ENCODE results near the gene NME3.
"Not testable (repeated sequence)": the region's sequence is repeated elsewhere in the genome, so short reads cannot be mapped to it uniquely, and the experiment has no call there.

NME3 gene

GRCh38 chr16:1747934-1748333 lies 23.4 kb downstream of the NME3 start:
- DNase-seq (ENCODE audit: low read depth) = no peak

- no peak for DNase-seq (ENCODE audit: low read depth)
These were observed 24.6 kb downstream of the NME3 start for GRCh38 chr16:1746693-1747195.

- peak; percentile 93 for DNase-seq (ENCODE audit: low read depth)
These were observed 25.2 kb downstream of the NME3 start for GRCh38 chr16:1745900-1746692.

GRCh38 chr16:1745181-1745899 lies 26.0 kb downstream of the NME3 start:
- DNase-seq (ENCODE audit: low read depth) = peak; percentile 38

- no peak for DNase-seq (ENCODE audit: low read depth)
These were observed 27.0 kb downstream of the NME3 start for GRCh38 chr16:1744338-1744840.

- DNase-seq (ENCODE audit: low read depth) = no peak
These were observed 27.7 kb downstream of the NME3 start for GRCh38 chr16:1743376-1744337.

- no peak for DNase-seq (ENCODE audit: low read depth)
These were observed 29.7 kb downstream of the NME3 start for GRCh38 chr16:1741553-1742165.

- DNase-seq (ENCODE audit: low read depth) = no peak
These were observed 30.4 kb downstream of the NME3 start for GRCh38 chr16:1740781-1741490.

GRCh38 chr16:1740234-1740633 lies 31.1 kb downstream of the NME3 start:
- no peak for DNase-seq (ENCODE audit: low read depth)

- DNase-seq (ENCODE audit: low read depth) = no peak
These were observed 36.5 kb downstream of the NME3 start for GRCh38 chr16:1734816-1735215.

GRCh38 chr16:1734123-1734522 lies 37.2 kb downstream of the NME3 start:
- no peak for DNase-seq (ENCODE audit: low read depth)

GRCh38 chr16:1732551-1732987 lies 38.8 kb downstream of the NME3 start:
- not testable (repeated sequence) for DNase-seq (ENCODE audit: low read depth)

- no peak for DNase-seq (ENCODE audit: low read depth)
These were observed 39.3 kb downstream of the NME3 start for GRCh38 chr16:1732071-1732470.

- DNase-seq (ENCODE audit: low read depth) = no peak
These were observed 39.7 kb downstream of the NME3 start for GRCh38 chr16:1731603-1732002.

GRCh38 chr16:1731073-1731472 lies 40.3 kb downstream of the NME3 start:
- DNase-seq (ENCODE audit: low read depth) = no peak

- DNase-seq (ENCODE audit: low read depth) = no peak
These were observed 41.9 kb downstream of the NME3 start for GRCh38 chr16:1729445-1729844.

- no peak for DNase-seq (ENCODE audit: low read depth)
These were observed 42.3 kb downstream of the NME3 start for GRCh38 chr16:1729026-1729425.

GRCh38 chr16:1727651-1728624 lies 43.4 kb downstream of the NME3 start:
- DNase-seq (ENCODE audit: low read depth) = no peak

- no peak for DNase-seq (ENCODE audit: low read depth)
These were observed 44.5 kb downstream of the NME3 start for GRCh38 chr16:1726661-1727502.
